Esophagus muscularis mucosa (tissue), 4 donors: Measurements from ENCODE around the gene PHACTR1. TPM values are rescaled to one million over a fixed set of nuclear protein-coding genes. Genes with fewer than 3 reads are reported as not detected.

Experiments
- DNase-seq: peaks from one replicate; pipeline ENCODE4 v3.0.0-alpha.2; 2017; ENCODE audit errors: extremely low spot score
- H3K27ac ChIP-seq, 4 donors: fragments of 200-600 bp; sonication (generic); replicated peaks in 1 of 4; 1 replicate in 3 of 4; 2 replicates in 1 of 4; pipeline ENCODE4 v1.5.1; 2016 to 2019; ENCODE audit warnings: mild to moderate bottlenecking in 1 of 4
- H3K27me3 ChIP-seq, 4 donors: fragments of 200-600 bp; sonication (generic); one replicate each; pipeline versions ENCODE4 v1.5.1 to v1.6.0; 2016 to 2019
- H3K36me3 ChIP-seq, 4 donors: fragments of 200-600 bp; sonication (generic); one replicate each; pipeline ENCODE4 v1.5.1; 2016 to 2019
- H3K4me1 ChIP-seq, 4 donors: fragments of 200-600 bp; sonication (generic); one replicate each; pipeline ENCODE4 v1.5.1; 2016 to 2019
- H3K4me3 ChIP-seq, 4 donors: fragments of 200-600 bp; sonication (generic); 1 replicate in 2 of 4; 2 replicates in 2 of 4; pipeline ENCODE4 v1.5.1; 2016 to 2019; ENCODE audit warnings: mild to moderate bottlenecking in 4 of 4, moderate library complexity in 1 of 4
- H3K9me3 ChIP-seq, 4 donors: fragments of 200-600 bp; sonication (generic); 1 replicate in 3 of 4; 2 replicates in 1 of 4; pipeline ENCODE4 v1.5.1; 2016 to 2019
- EP300 ChIP-seq: sonication (generic); formaldehyde crosslinking; IDR thresholded peaks from one replicate; pipeline ENCODE4 v1.6.1; 2017; ENCODE audit warnings: antibody characterized with exemption
- POLR2A ChIP-seq: fragments of 450-650 bp; IDR thresholded peaks from one replicate; pipeline ENCODE4 v1.6.1; 2017; ENCODE audit warnings: antibody characterized with exemption, moderate library complexity, mild to moderate bottlenecking, low read depth
- POLR2AphosphoS5 ChIP-seq, 2 donors: sonication (generic); formaldehyde crosslinking; IDR thresholded peaks; one replicate each; pipeline ENCODE4 v1.6.1; 2017; ENCODE audit warnings: antibody characterized with exemption in 2 of 2
- WGBS: methylation state at CpG from one replicate; pipeline ENCODE4 v1.1.5; 2018; 5-methylcytosine and 5-hydroxymethylcytosine counted together
- intact Hi-C: fragments of 100-400 bp; cut with DNase I; formaldehyde crosslinking; loops from one replicate; pipeline ENCODE4 v1.15.1; 2023
- total RNA-seq, 4 donors: library from RNA; depleted of rRNA; stranded (reverse); fragments of >200 nt; gene quantifications; one replicate each; pipeline versions ENCODE4 v1.1.0 to v1.2.1, GENCODE V29; 2016
- TF ChIP-seq, protein P1 (sequence below), 3 experiments: fragments of 200-600 bp in 2 of 3; fragments of 450-650 bp in 1 of 3; sonication (generic) in 2 of 3; IDR thresholded peaks; one replicate each; pipeline ENCODE4 v1.5.1; 2017 to 2019; ENCODE audit warnings: antibody characterized with exemption in 3 of 3, mild to moderate bottlenecking in 2 of 3, moderate library complexity in 1 of 3

PHACTR1 gene
- total RNA-seq, 4 donors from 2014 or later: 0.83 to 4.2 (median 3.1) TPM

DNA sequence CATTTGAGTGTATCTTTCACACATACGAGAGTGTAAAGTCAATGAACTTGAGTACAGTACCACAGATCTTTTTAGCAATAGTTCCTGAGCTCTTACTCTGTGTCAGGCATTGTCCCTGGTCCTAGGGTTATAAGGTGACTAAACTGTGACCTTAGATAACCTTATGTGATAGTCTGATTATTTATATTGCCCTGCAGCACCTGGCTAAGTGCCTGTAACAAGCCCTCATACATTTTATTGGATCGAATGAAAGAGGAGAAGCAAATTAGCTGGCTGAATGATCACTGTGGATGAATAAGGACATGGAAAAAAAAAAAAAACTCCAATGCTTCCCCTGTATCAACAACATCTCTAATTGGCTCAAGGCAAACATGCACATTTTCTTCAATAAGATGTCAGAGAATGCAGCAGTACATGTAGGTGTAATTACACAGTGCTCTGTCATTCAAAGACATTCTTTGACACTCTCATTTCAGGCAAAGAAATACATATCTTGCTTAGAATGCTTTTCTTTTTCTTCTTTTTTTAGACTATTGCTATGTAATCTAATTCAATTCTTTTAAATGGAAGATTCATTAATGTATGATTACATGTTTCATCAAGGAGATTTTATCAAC is 153.4 kb downstream of the PHACTR1 start:
- H3K9me3 ChIP-seq: no peaks in the 10 kb centered on the region
- 46% methylated on average over 2 of the region's 2 CpGs for WGBS
- intact Hi-C loops: no loop called here

DNA sequence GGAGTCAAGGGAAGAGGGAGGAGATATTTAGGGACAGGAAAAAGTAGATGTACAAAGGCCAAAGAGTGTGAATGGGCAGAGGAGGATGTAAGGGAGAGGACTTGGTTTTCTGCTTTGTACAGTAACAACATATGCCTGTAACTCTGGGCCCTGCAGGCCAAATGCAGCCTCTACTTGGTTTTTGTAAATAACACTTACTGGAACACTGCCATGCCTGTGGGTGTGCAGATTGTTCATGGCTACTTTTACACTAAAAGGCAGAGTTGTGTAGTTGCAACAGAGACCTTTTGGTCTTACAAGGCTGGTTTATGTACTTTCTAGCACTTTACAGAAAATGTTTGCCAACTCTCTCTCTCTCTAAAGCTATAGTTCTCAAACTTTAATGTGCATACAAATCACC is 157.1 kb downstream of the PHACTR1 start:
- Histone ChIP-seq H3K27ac (no peak overlapping the region), H3K27me3 (peaks cover 0 to 14% (median 0%) of the 10 kb centered on the region in 4 donors), H3K36me3 (no peaks in the 10 kb centered on the region), H3K9me3 (no peaks in the 10 kb centered on the region), H3K4me1 (no peaks in the 10 kb centered on the region), H3K4me3 (no peak overlapping the region)
- intact Hi-C loops: no loop called here
- TF ChIP-seq EP300 (no peak), POLR2AphosphoS5 (IDR thresholded peaks at IDR 0.05) (no peak), POLR2A (no peak)
- TF ChIP-seq, protein P1, sequence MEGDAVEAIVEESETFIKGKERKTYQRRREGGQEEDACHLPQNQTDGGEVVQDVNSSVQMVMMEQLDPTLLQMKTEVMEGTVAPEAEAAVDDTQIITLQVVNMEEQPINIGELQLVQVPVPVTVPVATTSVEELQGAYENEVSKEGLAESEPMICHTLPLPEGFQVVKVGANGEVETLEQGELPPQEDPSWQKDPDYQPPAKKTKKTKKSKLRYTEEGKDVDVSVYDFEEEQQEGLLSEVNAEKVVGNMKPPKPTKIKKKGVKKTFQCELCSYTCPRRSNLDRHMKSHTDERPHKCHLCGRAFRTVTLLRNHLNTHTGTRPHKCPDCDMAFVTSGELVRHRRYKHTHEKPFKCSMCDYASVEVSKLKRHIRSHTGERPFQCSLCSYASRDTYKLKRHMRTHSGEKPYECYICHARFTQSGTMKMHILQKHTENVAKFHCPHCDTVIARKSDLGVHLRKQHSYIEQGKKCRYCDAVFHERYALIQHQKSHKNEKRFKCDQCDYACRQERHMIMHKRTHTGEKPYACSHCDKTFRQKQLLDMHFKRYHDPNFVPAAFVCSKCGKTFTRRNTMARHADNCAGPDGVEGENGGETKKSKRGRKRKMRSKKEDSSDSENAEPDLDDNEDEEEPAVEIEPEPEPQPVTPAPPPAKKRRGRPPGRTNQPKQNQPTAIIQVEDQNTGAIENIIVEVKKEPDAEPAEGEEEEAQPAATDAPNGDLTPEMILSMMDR (IDR thresholded peaks at IDR 0.05): no peak
- DNase-seq: no peak

More for the DNA sequence above, 153.4 kb downstream of the PHACTR1 start:
- DNase-seq: peak; percentile 45
- Histone ChIP-seq H3K27me3 (peaks cover 0 to 22% (median 0%) of the 10 kb centered on the region in 4 donors), H3K36me3 (no peaks in the 10 kb centered on the region), H3K4me1 (no peaks in the 10 kb centered on the region), H3K4me3 (no peak overlapping the region), H3K27ac (no peak overlapping the region)
- TF ChIP-seq POLR2AphosphoS5 (IDR thresholded peaks at IDR 0.05): no peak
- TF ChIP-seq EP300: no peak
- TF ChIP-seq POLR2A: no peak
- TF ChIP-seq, protein P1 (IDR thresholded peaks at IDR 0.05): no peak

DNA sequence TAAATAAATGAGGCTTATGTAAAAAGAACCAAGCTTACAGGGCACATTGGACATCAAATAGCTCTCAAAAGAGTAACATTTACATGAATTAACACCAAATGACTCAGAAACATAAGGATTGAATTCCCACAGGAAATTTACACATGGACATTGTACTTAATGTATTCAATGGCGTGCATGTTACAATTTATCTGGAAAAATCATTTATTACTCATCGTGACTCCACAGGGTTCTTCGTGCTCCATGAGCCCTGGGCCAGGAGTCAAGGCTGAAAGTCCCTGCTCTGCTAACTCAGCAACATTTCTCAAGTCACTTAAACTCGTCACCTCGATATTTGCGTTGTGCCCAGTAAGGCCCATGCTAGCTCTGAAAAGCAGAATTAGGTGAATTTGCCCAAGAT is 158.5 kb downstream of the PHACTR1 start:
- Histone ChIP-seq H3K4me3 (no peak overlapping the region), H3K36me3 (no peaks in the 10 kb centered on the region), H3K4me1 (no peaks in the 10 kb centered on the region), H3K9me3 (no peaks in the 10 kb centered on the region), H3K27ac (no peak overlapping the region), H3K27me3 (peaks cover 0 to 8% (median 0%) of the 10 kb centered on the region in 4 donors)
- intact Hi-C loops: no loop called here
- 83% methylated on average over 6 of the region's 6 CpGs for WGBS
- TF ChIP-seq, protein P1 (IDR thresholded peaks at IDR 0.05): no peak
- TF ChIP-seq EP300: no peak
- no peak for TF ChIP-seq POLR2AphosphoS5 (IDR thresholded peaks at IDR 0.05)
- no peak for TF ChIP-seq POLR2A
- DNase-seq: no peak

DNA sequence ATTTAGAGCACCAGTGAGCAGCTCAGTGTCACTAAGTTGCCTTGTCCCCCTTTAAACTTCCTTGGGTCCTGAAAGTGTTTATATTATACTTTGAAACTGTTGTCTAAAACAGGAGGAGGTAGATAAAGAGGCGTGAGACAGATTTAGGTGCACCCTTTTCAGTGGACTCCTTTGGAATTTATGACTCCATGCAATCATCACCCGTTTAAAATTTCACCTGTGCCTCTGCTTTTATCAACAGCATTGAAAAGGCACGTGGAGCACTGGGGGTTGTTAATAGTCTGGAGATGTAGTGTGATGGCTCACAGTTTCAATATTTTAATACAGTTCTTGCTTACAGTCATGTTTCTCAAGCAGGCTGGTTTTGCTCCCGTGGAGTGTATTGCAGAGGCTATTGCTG is 162.2 kb downstream of the PHACTR1 start:
- TF ChIP-seq EP300 (no peak), POLR2AphosphoS5 (IDR thresholded peaks at IDR 0.05) (no peak), POLR2A (no peak)
- TF ChIP-seq, protein P1 (IDR thresholded peaks at IDR 0.05): no peak
- Histone ChIP-seq H3K4me1 (no peaks in the 10 kb centered on the region), H3K36me3 (no peaks in the 10 kb centered on the region), H3K9me3 (no peaks in the 10 kb centered on the region), H3K27ac (no peak overlapping the region), H3K4me3 (no peak overlapping the region), H3K27me3 (peaks cover 0 to 28% (median 0%) of the 10 kb centered on the region in 4 donors)
- DNase-seq: no peak
- 73% methylated on average over 4 of the region's 4 CpGs for WGBS
- intact Hi-C loops: no loop called here

DNA sequence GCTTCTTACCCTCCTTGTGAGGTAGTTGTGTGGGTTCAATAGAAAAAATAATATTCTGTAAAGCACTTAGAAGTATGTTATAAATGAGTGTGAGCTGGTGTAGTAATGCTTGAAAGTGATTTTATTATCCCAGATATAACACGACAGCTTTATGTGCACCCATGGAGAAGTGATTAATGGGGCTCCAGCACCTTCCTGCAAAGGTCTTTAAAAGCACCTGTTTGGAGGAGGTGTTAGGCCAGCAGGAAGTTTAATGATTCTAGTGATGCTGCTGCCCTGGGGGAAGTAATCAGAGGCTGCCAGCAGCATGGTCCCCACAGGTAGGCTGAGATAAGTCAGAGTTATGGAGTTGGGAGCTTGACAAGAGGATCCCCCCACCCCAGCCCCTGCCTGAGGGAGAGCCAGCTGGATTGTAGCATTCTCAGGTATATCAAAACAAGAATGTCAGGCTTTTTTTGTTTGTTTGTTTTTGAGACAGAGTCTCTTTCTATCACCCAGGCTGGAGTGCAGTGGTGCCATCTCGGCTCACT is 166.3 kb downstream of the PHACTR1 start:
- Histone ChIP-seq H3K4me3 (no peak overlapping the region), H3K27me3 (peaks cover 0 to 31% (median 0%) of the 10 kb centered on the region in 4 donors), H3K4me1 (peaks cover 0 to 5% (median 0%) of the 10 kb centered on the region in 4 donors), H3K27ac (no peak overlapping the region), H3K9me3 (no peaks in the 10 kb centered on the region), H3K36me3 (no peaks in the 10 kb centered on the region)
- intact Hi-C loops: no loop called here
- DNase-seq: peak; percentile 90
- TF ChIP-seq, protein P1 (IDR thresholded peaks at IDR 0.05): no peak
- TF ChIP-seq EP300 (no peak), POLR2AphosphoS5 (IDR thresholded peaks at IDR 0.05) (no peak), POLR2A (no peak)
- 62% methylated on average over 2 of the region's 2 CpGs for WGBS
